CD4-positive, alpha-beta T cell treated with Interleukin-6 for 4 hours (primary cell): Measurements from ENCODE around the gene HYDIN.

Source experiments
- DNase-seq: peaks from one replicate; pipeline ENCODE4 v3.0.0-alpha.2; 2020; ENCODE audit warnings: mixed read lengths

Gene HYDIN

GRCh38 chr16:71230122-71230845, at the start of gene HYDIN:
Gene HYDIN, minus strand, starts transcription at chr16:71230722. Its CDS starts 43,827 bp downstream, at chr16:71186895.
- no peak for DNase-seq

DNA sequence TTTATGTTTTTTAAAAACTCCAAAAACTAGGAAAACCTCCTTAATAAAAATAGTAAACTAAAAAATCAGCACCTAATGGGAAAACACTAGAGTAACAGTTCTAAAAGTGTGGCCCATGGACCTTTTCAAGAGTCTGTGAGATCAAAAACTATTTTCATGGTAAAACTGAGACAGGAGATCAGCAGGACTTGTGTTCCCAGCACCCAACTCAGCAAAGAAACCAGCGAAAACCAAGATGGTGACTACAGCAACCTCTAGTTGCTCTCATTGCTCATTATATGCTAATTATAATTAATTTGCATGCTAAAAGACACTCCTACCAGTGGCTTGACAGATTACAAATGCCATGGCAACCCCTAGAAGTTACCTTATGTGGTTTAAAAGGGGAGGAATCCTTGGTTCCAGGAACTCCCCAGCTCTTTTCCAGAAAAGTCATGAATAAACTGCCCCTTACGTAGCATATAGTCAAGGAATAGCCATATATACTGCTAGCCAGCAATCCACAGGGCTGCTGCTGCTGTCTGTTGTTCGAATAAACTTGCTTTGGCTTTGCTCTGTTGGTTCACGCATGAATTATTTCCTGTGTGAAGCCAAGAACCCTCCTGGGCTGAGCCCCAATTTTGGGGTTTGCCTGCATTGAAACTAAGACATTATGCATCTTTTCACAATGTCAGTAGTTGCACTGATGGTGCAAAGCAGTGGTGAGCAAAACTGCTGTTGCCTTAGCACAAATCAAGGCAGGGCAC, 46.2 kb upstream of the HYDIN start:
- no peak for DNase-seq

GRCh38 chr16:71273384-71273783, 42.9 kb upstream of the HYDIN start:
- DNase-seq = no peak

DNA sequence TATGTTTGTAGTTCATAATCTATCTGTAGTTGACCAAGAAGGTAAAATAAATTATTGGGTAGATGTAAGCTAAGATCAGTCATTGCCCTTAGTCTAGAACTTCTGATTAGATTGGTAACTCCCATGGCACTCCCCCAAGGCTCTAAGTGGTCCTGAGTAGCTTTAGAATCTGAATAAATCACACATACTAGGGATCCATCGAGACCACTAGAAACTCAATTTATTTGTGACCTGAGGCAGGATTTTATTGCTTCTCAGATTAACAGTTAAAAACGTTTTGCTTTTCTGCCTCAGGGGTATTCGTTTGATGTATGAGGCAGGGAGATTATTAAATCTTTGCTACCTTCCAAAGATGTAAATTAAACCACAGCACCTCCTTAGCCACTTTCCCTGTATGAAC, 33.8 kb upstream of the HYDIN start:
- no peak for DNase-seq

DNA sequence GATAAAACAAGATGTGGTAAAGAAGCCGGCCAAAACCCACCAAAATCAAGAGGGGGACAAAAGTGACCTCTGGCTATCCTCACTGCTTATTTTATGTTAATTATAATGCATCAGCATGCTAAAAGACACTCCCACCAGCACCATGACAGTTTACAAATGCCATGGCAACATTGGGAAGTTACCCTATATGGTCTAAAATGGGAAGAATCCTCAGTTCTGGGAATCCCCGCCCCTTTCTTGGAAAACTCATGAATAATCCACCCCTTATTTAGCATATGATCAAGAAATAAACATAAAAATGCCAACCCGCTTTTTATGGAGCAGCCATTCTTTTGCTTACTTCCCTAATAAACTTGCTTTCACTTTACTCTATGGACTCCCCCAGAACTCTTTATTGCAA, 33.1 kb upstream of the HYDIN start:
- DNase-seq = no peak

- no peak for DNase-seq
Measured at GRCh38 chr16:71262391-71262790, 31.9 kb upstream of the HYDIN start.

GRCh38 chr16:71260995-71261394, 30.5 kb upstream of the HYDIN start:
- no peak for DNase-seq

DNA sequence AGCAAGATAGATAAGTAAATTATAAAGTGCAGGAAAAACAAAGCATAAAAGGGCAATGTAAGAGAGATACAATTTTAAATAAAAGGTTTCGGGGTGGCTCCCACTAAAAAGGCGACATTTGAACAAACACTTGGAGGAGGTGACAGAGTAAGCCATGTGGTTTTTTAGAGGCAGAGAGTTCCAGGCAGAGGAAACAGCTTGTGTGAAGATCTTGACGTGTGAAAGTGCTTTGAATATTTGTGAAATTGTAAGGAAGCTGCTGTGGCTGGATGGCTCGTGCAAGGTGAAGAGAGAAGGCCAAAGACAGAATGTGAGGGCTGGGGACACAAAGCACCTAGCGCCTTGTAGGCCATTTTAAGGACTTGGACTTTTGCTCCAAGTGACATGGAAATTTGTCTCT, 28.6 kb upstream of the HYDIN start:
- no peak for DNase-seq

DNA sequence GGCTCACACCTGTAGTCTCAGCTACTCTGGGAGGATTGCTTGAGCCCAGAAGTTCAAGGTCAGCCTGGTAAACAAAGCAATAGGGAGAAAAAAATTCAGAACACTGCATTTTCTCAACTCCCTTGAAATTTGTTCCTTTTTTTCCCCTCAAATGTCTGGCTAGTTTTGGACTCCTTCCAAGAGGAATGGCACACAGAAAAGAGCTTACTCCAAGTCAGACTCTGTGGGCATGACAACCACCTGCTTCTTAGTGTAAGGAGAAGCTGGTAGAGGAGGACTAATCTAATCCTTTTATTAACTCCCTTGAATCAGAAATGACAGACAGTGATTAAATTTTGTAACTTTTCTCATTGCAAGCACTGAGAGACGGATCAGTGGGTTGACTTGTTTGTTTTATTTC, 27.9 kb upstream of the HYDIN start:
- DNase-seq = no peak

GRCh38 chr16:71257768-71258167, 27.2 kb upstream of the HYDIN start:
- no peak for DNase-seq

DNA sequence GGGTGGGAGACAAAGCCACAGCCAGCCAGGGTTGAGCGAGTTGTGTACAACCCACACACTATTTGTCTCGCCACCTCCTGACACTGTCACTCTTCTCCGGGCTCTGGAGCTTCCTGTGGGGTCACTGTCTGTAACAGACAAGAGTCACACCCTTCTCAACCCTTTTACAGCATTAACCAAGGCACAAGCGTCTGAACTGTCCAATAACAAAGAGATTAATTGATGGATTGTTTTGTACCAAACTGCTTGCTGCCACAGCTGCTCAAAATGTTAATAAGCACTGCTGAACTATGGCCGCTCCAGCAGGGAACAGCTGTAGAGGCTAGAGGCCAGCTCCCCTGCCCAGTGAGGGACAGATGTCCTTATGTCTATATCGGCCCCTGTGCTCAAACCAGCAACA, 25.2 kb upstream of the HYDIN start:
- DNase-seq = no peak

- no peak for DNase-seq
Measured at GRCh38 chr16:71254832-71255525, 24.5 kb upstream of the HYDIN start.

DNA sequence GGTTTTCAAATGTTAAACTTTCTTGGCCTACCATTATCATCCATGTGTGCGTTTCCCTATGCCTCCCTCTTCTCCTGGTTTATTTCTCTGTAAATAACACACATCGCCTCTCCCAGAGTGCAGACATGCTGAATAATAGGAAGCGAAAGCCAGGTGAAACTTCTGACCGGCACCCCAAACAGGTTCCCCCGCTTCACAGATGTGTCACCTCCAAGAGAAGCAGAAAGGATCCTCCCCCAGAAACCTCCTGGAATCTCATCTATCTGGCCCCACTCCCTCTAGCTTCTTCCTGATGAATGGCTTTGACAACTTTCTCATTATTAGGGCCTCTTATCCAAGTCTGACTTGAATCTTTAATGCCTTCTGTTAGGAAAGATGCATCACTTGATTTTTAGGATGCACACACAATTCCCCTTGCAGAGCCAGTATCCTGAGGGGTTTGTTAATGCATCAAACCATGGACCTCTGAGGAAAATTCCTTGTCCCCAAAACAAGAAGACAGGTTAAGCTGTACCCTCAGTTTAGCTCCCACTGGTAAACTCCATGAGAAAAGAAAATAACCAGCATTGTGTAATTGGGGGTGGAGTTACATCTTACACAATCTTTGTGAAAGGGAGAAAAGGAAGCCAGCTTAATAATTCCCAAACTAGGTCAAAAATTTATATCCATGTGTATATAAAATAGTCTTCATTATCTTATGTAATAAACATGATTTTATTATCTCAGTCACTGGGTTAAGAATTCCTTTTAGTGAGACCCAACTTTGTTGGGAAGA, 20.1 kb upstream of the HYDIN start:
- no peak for DNase-seq

DNA sequence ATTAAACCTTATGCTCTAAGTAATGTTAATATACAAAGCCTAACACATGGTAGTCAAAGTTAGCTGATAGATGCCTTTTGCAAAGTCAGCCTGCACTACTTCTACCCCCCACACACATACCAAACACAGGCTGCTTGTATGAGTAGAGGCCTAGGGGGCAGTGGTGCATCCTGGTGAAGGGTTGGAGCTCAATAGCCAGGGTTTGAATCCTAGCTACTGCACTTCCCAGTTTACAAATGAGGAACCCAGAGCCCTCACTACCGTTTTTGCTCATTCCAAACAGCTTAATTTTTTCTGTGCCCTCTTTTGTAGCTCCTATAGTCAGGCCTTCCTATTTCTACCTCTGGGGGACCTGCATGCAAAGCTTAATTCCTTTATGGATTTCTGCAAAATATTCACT, 18.9 kb upstream of the HYDIN start:
- no peak for DNase-seq

DNA sequence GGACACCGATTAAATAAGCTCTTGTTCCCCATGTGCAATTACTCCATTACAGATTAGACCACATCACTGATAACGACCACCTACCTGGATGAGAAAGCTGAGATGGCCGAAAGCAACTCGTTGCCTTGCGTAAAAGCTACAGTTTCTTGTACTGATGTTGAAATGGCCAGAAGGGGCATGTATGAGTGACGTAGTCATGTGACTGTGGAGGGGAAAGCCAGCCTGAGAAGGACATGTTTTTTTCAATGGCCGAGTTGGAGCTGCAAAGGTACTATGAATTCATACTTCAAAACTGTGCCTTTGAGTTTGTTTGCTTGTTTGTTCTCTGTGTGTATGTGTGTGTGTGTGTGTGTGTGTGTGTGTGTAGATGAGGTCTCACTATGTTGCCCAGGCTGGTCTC, 17.0 kb upstream of the HYDIN start:
- DNase-seq = no peak

- DNase-seq = no peak
Measured at GRCh38 chr16:71246309-71246708, 15.8 kb upstream of the HYDIN start.

DNA sequence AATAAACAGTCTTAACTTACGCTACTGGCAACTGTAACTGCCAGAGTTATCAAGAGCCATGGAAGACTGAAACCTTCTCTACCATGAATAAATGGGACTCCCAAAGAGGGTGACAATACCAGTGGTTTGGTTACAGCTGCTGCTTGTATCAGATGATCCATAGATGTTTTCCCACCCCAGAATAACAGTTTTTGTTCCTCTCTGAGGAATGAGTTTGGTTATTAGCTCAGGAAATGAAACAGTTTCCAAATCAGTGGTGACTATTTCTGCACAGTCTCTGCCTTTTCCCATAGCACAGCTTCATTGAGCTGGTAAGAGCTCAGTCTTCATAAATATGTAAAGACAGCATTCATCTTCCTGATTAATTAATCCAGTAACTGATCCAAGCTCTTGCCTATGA, 14.0 kb upstream of the HYDIN start:
- DNase-seq = no peak

DNA sequence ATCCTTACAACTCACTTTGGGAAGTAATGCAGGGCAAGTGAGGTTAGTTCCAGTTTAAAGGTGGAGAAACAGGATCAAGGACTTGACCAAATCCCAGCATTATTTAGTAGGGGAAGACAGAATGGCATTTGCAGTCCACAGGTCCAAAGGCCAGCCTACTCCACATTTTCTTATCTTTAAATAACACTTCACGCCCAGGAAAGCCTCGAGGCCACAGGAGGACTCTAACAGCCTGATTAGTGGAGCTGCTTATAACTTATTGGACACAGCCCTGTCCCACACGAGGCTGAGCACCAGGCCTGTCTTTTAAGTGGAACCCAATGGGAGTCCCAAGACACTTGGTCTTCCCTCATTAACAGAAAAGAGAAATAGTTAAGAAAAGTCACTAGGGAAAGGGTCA, 12.1 kb upstream of the HYDIN start:
- DNase-seq = no peak

DNA sequence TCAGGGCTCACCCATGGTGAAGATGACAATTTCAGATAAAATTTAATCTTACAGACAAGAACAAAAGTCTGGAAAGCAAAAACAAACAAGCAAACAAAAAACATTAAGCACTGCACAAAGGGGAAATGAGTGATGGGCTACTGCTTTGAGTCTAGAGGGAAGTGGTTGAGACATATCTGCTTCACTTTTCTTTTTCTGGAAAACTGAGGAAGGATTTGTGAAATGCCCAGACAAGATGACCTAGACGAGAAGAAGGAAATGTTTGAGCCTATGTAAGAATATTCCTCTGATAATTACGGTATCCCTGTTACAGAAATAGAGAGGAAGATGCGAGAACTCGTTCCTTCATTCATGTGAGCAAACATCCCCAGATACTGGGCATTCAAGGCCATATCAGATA, 11.5 kb upstream of the HYDIN start:
- DNase-seq = no peak

- DNase-seq = no peak
Measured at GRCh38 chr16:71229344-71229743, 1.2 kb downstream of the HYDIN start.

GRCh38 chr16:71226229-71227141, 4.0 kb downstream of the HYDIN start:
- no peak for DNase-seq

- no peak for DNase-seq
Measured at GRCh38 chr16:71225145-71225544, 5.4 kb downstream of the HYDIN start.
